Measurements from ENCODE around the gene DCT.

The DCT gene

DNA sequence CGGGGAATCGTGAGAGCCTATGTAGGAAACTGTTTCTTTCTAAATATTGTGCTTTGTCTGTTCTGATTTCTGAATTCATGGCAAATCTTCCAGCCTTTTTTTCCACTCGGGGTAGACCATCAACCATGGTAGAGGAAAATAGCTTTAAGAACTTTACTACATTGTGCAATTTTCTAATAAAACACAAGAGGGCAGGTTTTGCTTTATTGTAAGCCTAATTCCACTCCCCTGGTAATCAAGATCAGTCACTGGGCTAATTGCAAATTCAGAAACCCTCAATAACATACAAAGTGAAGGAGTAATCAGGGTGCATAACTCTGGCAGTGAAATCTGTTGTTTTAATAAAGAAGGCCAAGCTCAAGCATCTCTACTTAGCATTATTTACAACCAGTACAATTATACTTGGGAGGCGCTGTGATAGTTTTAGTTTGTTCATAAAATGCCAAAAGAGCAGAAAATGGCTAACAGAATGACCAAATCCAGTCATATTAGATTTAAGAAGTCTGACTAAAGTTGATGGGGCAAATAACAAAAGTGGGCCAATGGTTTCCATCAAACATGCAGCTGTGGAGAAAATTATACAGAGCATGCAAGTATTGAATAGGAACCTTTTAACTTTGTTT, 43.8 kb downstream of the DCT start:
- H3K4me3 ChIP-seq (ENCODE audit: low read depth, low read length) = no peak overlapping the region
- DNase-seq (ENCODE audit: low read depth) = peak; percentile 55
- TF ChIP-seq, protein P1, sequence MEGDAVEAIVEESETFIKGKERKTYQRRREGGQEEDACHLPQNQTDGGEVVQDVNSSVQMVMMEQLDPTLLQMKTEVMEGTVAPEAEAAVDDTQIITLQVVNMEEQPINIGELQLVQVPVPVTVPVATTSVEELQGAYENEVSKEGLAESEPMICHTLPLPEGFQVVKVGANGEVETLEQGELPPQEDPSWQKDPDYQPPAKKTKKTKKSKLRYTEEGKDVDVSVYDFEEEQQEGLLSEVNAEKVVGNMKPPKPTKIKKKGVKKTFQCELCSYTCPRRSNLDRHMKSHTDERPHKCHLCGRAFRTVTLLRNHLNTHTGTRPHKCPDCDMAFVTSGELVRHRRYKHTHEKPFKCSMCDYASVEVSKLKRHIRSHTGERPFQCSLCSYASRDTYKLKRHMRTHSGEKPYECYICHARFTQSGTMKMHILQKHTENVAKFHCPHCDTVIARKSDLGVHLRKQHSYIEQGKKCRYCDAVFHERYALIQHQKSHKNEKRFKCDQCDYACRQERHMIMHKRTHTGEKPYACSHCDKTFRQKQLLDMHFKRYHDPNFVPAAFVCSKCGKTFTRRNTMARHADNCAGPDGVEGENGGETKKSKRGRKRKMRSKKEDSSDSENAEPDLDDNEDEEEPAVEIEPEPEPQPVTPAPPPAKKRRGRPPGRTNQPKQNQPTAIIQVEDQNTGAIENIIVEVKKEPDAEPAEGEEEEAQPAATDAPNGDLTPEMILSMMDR (IDR thresholded peaks at IDR 0.05; ENCODE audit: low read depth, low read length, missing control alignments) = peak; percentile 59
- in situ Hi-C loops (cut with HindIII; ENCODE audit: low sequenced_read_pairs) = no loop called here

DNA sequence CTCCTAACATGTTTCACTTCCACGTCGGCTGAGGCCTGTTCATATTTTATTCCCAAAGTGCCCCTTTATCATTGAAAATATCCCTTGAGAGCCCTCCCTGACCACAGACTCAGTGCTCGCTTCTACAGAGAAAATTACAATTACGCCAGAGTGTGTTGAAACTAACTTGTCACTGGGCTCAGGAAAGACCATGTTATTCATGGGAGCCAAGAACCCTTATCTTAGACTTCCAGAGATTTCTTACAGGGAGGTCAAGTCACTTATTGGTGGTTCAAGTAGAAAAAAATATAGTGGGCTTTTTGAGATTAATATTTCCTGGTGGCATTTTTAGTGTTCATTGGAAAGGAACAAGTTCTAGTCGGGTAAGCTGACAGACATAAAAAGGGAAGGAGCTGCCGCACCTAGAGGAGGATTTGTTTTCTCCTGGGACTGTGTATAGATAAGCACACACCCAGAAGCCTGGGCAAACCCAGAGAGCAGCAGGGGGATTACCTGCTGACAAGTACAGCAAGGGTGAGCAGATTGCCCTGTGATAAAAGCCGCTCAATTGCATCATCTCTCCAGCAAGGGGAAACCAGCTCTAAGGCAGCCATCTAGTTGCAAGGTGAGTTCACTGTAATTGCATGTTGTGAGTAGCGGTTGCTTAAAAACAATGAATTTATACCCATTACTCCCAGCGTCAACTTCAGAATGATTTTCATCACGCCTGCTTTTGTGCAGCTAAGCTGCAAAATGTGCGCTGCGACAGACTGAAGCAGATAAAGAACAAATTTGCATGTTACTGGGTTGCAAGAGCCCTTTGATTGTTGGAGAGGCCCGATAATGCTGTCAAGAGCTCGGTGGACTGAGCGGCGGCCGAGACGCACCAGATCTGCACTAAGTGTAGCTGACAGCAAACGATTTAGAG, 46.2 kb downstream of the DCT start:
- DNase-seq (ENCODE audit: low read depth) = no peak
- TF ChIP-seq, protein P1 (IDR thresholded peaks at IDR 0.05; ENCODE audit: low read depth, low read length, missing control alignments) = no peak
- H3K4me3 ChIP-seq (ENCODE audit: low read depth, low read length) = no peak overlapping the region
- in situ Hi-C loops (cut with HindIII; ENCODE audit: low sequenced_read_pairs) = no loop called here

DNA sequence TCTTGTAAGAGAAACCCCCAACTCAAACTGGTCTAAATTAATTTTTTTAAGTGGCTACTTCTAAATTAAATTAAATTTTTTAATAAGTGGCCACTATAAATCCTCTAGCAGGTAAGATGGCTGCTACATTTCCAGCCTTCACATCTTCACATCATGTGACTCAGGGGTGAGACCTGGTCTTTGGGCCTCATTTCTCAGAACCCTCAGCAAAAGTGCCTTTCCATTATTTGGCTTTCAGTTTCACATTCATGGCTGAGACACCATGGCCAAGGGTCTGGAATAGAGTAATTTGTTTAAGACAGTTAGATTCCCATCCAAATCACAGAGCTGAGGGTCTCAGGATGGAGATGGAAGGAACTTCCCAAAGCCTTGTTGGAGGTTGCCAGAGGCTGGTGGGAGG, 47.5 kb downstream of the DCT start:
- no peak for DNase-seq (ENCODE audit: low read depth)
- in situ Hi-C loops (cut with HindIII; ENCODE audit: low sequenced_read_pairs) = no loop called here
- TF ChIP-seq, protein P1 (IDR thresholded peaks at IDR 0.05; ENCODE audit: low read depth, low read length, missing control alignments) = no peak
- no peak overlapping the region for H3K4me3 ChIP-seq (ENCODE audit: low read depth, low read length)

DNA sequence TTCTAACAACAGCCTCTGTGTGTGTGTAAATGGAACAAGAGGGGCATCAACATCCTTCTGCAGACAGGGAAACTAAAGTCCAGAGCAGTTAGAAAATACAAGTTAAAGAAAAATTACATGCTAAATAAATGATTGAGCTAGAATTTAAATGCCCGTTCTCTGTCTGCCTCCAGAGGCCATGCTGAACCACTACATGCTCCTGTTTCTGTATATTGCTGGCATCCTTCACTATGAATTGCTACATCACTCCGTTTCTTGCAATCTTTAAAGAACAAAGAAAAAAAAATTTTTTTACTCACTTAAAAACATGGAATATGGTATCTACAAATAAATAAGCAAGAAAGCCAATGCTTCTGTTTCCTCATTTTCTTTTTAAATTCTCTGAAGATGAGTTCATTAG, 47.9 kb downstream of the DCT start:
- in situ Hi-C loops (cut with HindIII; ENCODE audit: low sequenced_read_pairs) = no loop called here
- no peak for DNase-seq (ENCODE audit: low read depth)

DNA sequence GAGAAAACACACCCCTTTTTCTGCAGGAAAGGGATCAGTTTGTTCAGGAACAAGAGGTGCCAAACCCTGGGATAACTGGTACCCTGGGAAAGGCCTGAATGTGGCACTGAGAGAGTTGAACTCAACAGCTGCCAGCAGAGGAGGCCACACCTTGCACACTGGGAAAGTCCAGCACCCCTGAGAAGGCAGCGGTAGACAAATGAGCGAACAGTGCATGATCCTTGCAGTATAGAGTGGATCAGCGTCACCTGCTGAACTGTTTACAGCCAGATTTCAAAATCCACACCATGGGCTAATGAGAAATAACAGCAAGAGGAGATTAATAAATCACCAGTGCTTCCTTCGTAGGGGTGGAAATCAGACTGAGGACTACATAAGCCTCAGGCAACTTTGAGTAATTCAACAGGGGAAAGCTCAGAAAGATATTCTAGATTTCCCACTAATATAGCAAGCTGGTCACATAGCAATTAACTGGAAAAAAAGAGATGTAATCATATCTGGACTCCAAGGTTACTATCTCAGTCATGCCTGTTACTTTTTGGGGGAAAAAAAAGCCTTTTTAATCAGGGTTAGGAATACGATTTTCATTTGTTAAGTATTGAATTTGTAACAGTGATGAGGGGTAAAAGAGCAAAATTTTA, 52.0 kb downstream of the DCT start:
- H3K4me3 ChIP-seq (ENCODE audit: low read depth, low read length) = no peak overlapping the region
- TF ChIP-seq, protein P1 (IDR thresholded peaks at IDR 0.05; ENCODE audit: low read depth, low read length, missing control alignments) = no peak
- no peak for DNase-seq (ENCODE audit: low read depth)
- in situ Hi-C loops (cut with HindIII; ENCODE audit: low sequenced_read_pairs) = no loop called here

More for the DNA sequence above, 47.9 kb downstream of the DCT start:
- TF ChIP-seq, protein P1 (IDR thresholded peaks at IDR 0.05; ENCODE audit: low read depth, low read length, missing control alignments) = peak; percentile 16
- H3K4me3 ChIP-seq (ENCODE audit: low read depth, low read length) = no peak overlapping the region

DNA sequence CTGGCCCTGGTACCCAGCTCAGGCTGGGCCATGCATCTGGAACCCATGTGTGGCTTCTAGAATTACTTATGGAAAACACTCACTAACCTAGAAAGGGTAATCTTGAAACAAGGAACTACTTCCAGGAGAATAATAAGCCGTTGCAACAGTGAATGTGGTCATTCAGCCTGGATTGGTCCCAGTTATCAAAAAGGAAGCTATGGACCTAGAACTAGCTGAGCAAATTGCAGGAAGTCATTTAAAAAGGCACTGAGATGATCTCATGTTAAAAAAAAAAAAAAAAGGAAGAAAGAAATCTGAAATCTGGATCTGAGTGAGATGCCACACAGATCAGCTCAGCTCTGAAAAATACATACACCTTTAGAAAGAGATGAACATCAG, 59.6 kb downstream of the DCT start:
- no peak for DNase-seq (ENCODE audit: low read depth)
- no peak overlapping the region for H3K4me3 ChIP-seq (ENCODE audit: low read depth, low read length)
- in situ Hi-C loops (cut with HindIII; ENCODE audit: low sequenced_read_pairs) = no loop called here
- TF ChIP-seq, protein P1 (IDR thresholded peaks at IDR 0.05; ENCODE audit: low read depth, low read length, missing control alignments) = no peak
